Activated B cell treated with CpG ODN at 0.5 μM for 24 hours (primary cell): Measurements from ENCODE around the gene ATG9A. TPM values are rescaled to one million over a fixed set of nuclear protein-coding genes. Genes with fewer than 3 reads are reported as not detected.

Source experiments
- ATAC-seq: fragments of 200-7000 bp; cut with Tn5 transposase; one replicate; pipeline ENCODE4 v1.10.0; 2021; ENCODE audit warnings: low read depth, mild to moderate bottlenecking, moderate library complexity
- CTCF ChIA-PET: fragments of 350-600 bp; sonication (Branson Sonifier 250); formaldehyde crosslinking; loops from one replicate; lab custom pipeline; 2021; ENCODE audit warnings: antibody characterized with exemption; lab: Charles Lee
- POLR2A ChIA-PET: fragments of 350-600 bp; sonication (Branson Sonifier 250); formaldehyde crosslinking; loops from one replicate; lab custom pipeline; 2021; ENCODE audit warnings: antibody characterized with exemption; lab: Charles Lee
- DNase-seq: peaks from one replicate; pipeline ENCODE4 v3.0.0; 2022
- H3K27ac Mint-ChIP-seq: one replicate; pipeline ENCODE4 v1.8.0; 2020; ENCODE audit warnings: mixed read lengths
- H3K27me3 Mint-ChIP-seq: one replicate; pipeline ENCODE4 v1.8.0; 2021; ENCODE audit warnings: mixed read lengths
- H3K36me3 Mint-ChIP-seq: one replicate; pipeline ENCODE4 v1.8.0; 2021; ENCODE audit warnings: low read depth, mixed read lengths
- H3K4me1 Mint-ChIP-seq: one replicate; pipeline ENCODE4 v1.8.0; 2021; ENCODE audit warnings: mixed read lengths
- H3K4me3 Mint-ChIP-seq: one replicate; pipeline ENCODE4 v1.8.0; 2020; ENCODE audit warnings: mild to moderate bottlenecking, mixed read lengths
- H3K9me3 Mint-ChIP-seq: one replicate; pipeline ENCODE4 v1.8.0; 2020; ENCODE audit warnings: mixed read lengths
- intact Hi-C: fragments of 100-400 bp; cut with micrococcal nuclease; formaldehyde crosslinking; loops from one replicate; pipeline ENCODE4 v1.15.1; 2024
- total RNA-seq: library from RNA; stranded (reverse); gene quantifications from 2 replicates; pipeline ENCODE4 v1.2.3, GENCODE V29; 2022
- TF ChIP-seq, protein P1 (sequence below): fragments of 200-600 bp; IDR thresholded peaks from one replicate; pipeline ENCODE4 v1.8.0; 2022; ENCODE audit warnings: antibody characterized with exemption, mild to moderate bottlenecking

Gene ATG9A
- total RNA-seq, 1 donor from 2014 or later = 38.3 TPM

DNA sequence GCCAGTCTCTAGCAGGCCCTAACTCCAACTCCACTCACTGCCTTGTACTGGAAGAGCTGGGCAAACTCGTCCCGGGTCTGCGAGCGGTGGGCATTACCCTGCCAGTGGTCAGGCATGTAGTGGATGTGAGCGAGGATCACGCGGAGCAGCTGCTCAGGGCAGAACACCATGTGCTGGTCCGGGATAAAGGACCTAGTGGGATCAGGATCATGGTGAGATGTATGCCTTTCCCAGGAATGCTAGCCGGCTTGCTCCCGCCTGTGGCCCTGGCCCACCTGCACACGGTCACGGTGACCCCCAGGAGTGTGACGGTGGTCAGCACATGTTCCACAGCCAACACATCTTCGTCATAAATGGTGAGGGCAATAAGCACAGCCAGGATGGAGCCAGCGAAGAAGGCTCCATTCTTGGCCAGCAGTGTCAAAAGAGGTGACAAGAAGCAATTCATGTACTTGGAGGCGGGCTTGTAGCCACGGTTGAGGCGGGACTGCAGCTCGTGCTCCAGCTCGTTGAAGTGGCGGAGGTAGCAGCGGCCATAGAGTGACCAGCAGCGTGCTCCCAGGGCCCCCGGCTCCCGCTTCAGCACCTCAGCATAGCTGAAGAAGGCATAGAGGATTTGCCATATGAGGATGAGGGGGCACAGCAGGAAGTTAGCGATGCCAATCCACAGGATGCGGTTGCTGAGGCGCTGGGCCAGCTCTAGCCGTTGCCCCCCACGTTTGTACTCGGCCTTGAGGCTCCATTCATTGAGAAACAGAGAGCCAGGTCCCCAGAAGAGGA, 5.4 kb downstream of the ATG9A start:
- POLR2A ChIA-PET = interaction anchor here (0.7 to 1.1 kb wide), 2 partner anchors 25 to 26 kb away, joined by 3 read pairs; no protein-coding TSS in a partner anchor
- H3K9me3 Mint-ChIP-seq = no peaks in the 10 kb centered on the region
- CTCF ChIA-PET = no interaction called here
- H3K27me3 Mint-ChIP-seq = no peaks in the 10 kb centered on the region
- H3K36me3 Mint-ChIP-seq = peaks cover 61% of the 10 kb centered on the region
- peaks cover 27% of the 10 kb centered on the region for H3K4me1 Mint-ChIP-seq
- TF ChIP-seq, protein P1, sequence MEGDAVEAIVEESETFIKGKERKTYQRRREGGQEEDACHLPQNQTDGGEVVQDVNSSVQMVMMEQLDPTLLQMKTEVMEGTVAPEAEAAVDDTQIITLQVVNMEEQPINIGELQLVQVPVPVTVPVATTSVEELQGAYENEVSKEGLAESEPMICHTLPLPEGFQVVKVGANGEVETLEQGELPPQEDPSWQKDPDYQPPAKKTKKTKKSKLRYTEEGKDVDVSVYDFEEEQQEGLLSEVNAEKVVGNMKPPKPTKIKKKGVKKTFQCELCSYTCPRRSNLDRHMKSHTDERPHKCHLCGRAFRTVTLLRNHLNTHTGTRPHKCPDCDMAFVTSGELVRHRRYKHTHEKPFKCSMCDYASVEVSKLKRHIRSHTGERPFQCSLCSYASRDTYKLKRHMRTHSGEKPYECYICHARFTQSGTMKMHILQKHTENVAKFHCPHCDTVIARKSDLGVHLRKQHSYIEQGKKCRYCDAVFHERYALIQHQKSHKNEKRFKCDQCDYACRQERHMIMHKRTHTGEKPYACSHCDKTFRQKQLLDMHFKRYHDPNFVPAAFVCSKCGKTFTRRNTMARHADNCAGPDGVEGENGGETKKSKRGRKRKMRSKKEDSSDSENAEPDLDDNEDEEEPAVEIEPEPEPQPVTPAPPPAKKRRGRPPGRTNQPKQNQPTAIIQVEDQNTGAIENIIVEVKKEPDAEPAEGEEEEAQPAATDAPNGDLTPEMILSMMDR = no peak
- ATAC-seq (no peak), DNase-seq (no peak)
- intact Hi-C loops = no loop called here
- no peak overlapping the region for H3K4me3 Mint-ChIP-seq
- H3K27ac Mint-ChIP-seq = no peak overlapping the region

DNA sequence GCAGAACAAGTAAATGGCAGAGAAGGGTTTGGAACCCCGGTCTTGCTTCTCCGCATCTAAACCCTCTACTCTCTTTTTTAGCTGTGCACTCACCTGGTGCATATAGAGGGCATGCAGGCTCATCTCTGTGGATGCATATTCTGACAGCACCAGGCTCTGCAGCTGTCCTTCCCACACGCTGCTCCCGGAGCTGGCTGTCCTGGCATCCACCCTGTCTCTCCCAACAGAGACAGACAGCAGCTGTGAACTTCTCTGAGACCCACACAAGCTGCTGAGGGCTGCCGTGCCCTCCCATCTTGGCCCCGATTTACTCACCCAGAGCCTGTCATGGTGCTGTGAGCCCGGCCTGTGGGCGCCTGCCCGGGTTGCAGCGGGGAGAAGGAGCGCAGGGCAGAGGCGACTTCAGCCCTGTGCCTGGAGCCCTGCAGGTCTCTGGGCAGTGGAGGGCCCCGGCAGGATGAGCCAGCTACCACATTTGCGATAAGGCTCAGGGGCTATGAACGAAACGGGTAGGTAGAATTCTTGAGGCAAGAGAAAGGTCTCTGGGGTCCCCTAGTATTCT, 7.4 kb downstream of the ATG9A start:
- Mint-ChIP-seq H3K36me3 (peaks cover 62% of the 10 kb centered on the region), H3K27ac (no peak overlapping the region), H3K4me1 (peaks cover 21% of the 10 kb centered on the region), H3K4me3 (no peak overlapping the region), H3K9me3 (no peaks in the 10 kb centered on the region), H3K27me3 (no peaks in the 10 kb centered on the region)
- POLR2A ChIA-PET = interaction anchor here (0.6 to 1.4 kb wide), 4 partner anchors 10 to 73 kb away, joined by 3 to 4 read pairs (median 3); partner anchors contain the start of genes GLB1L and STK16
- DNase-seq (no peak), ATAC-seq (no peak)
- TF ChIP-seq, protein P1 = no peak
- CTCF ChIA-PET = no interaction called here
- intact Hi-C loops = no loop called here

DNA sequence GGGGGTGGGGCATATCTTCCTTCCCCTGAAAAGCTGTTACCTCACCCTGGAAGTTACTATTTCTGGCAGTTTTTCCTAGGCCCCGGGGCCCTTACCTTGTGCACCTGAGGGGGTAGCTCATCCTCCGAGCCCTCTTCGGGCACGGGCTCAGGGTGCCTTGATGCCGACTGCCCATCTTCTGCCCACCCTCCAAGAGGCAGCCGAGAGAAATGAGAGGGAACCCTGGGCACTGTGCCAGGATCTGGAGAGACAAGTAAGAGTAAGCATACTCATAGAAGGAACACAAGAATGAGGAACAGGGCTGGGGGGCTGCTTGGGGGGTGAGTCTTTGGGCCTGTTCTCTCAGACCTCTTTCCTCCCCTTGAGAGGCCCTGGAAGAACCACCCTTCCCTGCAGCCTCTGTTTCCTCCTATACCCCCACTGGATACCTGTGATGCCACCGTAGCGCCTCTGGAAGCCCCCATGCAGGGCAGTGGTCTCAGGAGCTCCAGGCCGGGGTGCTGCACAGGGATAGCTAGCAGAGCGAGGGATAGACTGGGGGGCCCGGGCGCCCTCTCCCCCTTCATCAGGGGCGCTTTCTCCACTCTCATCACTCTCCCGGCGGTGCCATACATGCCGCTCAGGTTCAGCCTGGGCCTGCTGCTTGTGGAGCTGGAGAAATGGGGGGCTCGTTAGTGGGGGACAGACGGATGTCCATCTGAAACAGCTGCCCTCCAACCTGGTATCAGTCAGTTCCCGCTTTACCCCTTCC, 8.6 kb downstream of the ATG9A start:
- ATAC-seq (no peak), DNase-seq (no peak)
- Mint-ChIP-seq H3K27ac (no peak overlapping the region), H3K36me3 (peaks cover 58% of the 10 kb centered on the region), H3K9me3 (no peaks in the 10 kb centered on the region), H3K27me3 (no peaks in the 10 kb centered on the region), H3K4me3 (no peak overlapping the region), H3K4me1 (peaks cover 19% of the 10 kb centered on the region)
- POLR2A ChIA-PET = interaction anchor here (1.0 to 5.9 kb wide), 4 partner anchors 9 to 75 kb away, joined by 3 to 52 read pairs (median 37); partner anchors contain the start of genes ANKZF1, ATG9A, CNPPD1 and ZFAND2B
- TF ChIP-seq, protein P1 = no peak
- CTCF ChIA-PET = interaction anchor here (4.3 kb wide), 1 partner anchor 74 kb away, joined by 25 read pairs; no protein-coding TSS in a partner anchor
- intact Hi-C loops = no loop called here

DNA sequence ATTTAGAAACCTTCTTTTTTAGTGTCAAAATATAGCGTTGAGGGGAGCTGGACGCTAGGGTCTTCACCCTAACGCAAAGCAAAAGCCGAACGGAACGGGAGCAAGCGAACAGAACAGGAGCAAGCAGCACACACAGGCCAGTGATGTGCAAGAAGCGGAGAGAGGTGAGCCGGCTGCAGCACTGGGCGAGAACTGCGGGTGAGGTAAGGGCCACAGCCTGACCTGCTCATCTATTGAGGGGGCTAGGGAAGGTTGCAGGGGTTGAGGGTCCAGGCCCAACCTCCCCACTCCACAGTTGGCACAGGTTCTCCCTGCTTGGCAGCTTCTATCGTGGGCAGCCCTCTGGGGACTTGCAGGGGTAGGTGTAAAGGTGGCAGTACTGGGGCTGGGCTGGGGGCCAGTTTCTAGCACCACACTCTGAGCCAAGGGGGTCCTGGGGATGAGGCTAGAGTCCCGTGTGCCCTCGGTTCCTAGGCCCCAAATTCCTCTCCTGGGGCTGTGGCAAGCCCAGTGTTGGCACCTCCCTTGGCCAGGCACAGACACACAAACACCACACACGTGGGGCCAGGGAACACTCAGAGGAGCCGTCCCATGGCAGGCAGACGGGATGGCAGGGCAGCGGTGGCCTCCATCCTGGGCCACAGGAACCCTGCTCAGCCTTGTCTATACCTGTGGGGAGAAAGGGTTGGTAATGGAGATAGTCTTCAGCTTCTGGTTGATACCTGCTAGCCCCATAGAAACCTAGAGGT, 9.5 kb downstream of the ATG9A start:
- TF ChIP-seq, protein P1 = no peak
- Mint-ChIP-seq H3K9me3 (no peaks in the 10 kb centered on the region), H3K27me3 (no peaks in the 10 kb centered on the region), H3K27ac (no peak overlapping the region), H3K36me3 (peaks cover 49% of the 10 kb centered on the region), H3K4me3 (no peak overlapping the region), H3K4me1 (peaks cover 19% of the 10 kb centered on the region)
- no peak for DNase-seq
- intact Hi-C loops = loop anchor here (1.0 to 2.0 kb wide), 6 partner anchors 14 to 75 kb away; partner anchors contain the start of genes DNAJB2, GLB1L, NHEJ1 and STK16
- POLR2A ChIA-PET = interaction anchor here (1.5 to 5.9 kb wide), 8 partner anchors 10 to 75 kb away, joined by 5 to 61 read pairs (median 30); partner anchors contain the start of genes ANKZF1, ATG9A, CNPPD1 and DNAJB2
- CTCF ChIA-PET = interaction anchor here (1.2 to 4.3 kb wide), 2 partner anchors 57 to 75 kb away, joined by 3 to 25 read pairs; no protein-coding TSS in a partner anchor
- no peak for ATAC-seq
